Smooth muscle cell (in vitro differentiated cells): Measurements from ENCODE around the gene SPAG17. TPM values are rescaled to one million over a fixed set of nuclear protein-coding genes. Genes with fewer than 3 reads are reported as not detected.

Source experiments
- DNase-seq: peaks from one replicate; lab custom pipeline; 2025; ENCODE audit not compliant: unreplicated experiment; lab: John Stamatoyannopoulos, UW
- H2AFZ ChIP-seq: fragments of 200-600 bp; sonication (generic); 2 replicates; pipeline ENCODE4 v1.6.0; 2016; ENCODE audit warnings: antibody characterized with exemption, low read depth, mild to moderate bottlenecking
- H3F3A ChIP-seq: fragments of 200-600 bp; sonication (generic); 2 replicates; pipeline ENCODE4 v1.6.0; 2017; ENCODE audit warnings: antibody characterized with exemption, low read depth
- H3K27ac ChIP-seq: fragments of 200-600 bp; sonication (generic); 2 replicates; pipeline ENCODE4 v1.5.1; 2016; ENCODE audit warnings: low read depth, mild to moderate bottlenecking
- H3K27me3 ChIP-seq: fragments of 200-600 bp; sonication (generic); 2 replicates; pipeline ENCODE4 v1.6.1; 2016; ENCODE audit warnings: low read depth, mild to moderate bottlenecking
- H3K36me3 ChIP-seq: fragments of 200-600 bp; sonication (generic); 2 replicates; pipeline ENCODE4 v1.5.1; 2016; ENCODE audit warnings: low read depth
- H3K4me1 ChIP-seq: fragments of 200-600 bp; sonication (generic); 2 replicates; pipeline ENCODE4 v1.5.1; 2016; ENCODE audit warnings: low read depth
- H3K4me2 ChIP-seq: fragments of 200-600 bp; sonication (generic); 2 replicates; pipeline ENCODE4 v1.6.0; 2016; ENCODE audit warnings: mild to moderate bottlenecking
- H3K4me3 ChIP-seq: fragments of 200-600 bp; sonication (generic); 2 replicates; pipeline ENCODE4 v1.5.1; 2016; ENCODE audit warnings: mild to moderate bottlenecking
- H3K79me2 ChIP-seq: fragments of 200-600 bp; sonication (generic); 2 replicates; pipeline ENCODE4 v1.6.0; 2016; ENCODE audit warnings: low read depth, mild to moderate bottlenecking
- H3K9ac ChIP-seq: fragments of 200-600 bp; sonication (generic); 2 replicates; pipeline ENCODE4 v1.6.0; 2016; ENCODE audit warnings: low read depth
- H3K9me3 ChIP-seq: fragments of 200-600 bp; sonication (generic); replicated peaks from 2 replicates; pipeline ENCODE4 v1.5.1; 2016; ENCODE audit warnings: low read depth
- H4K20me1 ChIP-seq: fragments of 200-600 bp; sonication (generic); 2 replicates; pipeline ENCODE4 v1.6.0; 2016; ENCODE audit warnings: low read depth
- WGBS: methylation state at CpG from one replicate; pipeline ENCODE4 v1.1.7; 2016; ENCODE audit warnings: low lambda C conversion rate; 5-methylcytosine and 5-hydroxymethylcytosine counted together
- polyA plus RNA-seq: library from polyadenylated mRNA; unstranded; fragments of >200 nt; fragmentation: Nextera tagmentation; extraction: Ambion mirVana; gene quantifications from 2 replicates; pipeline ENCODE4 v1.2.1, GENCODE V29; 2016
- total RNA-seq: library from RNA; depleted of rRNA; stranded (reverse); fragments of >200 nt; gene quantifications from 2 replicates; pipeline ENCODE4 v1.2.3, GENCODE V29; 2014
- TF ChIP-seq, protein P1 (sequence below): fragments of 200-600 bp; sonication (generic); IDR thresholded peaks from 2 replicates; pipeline ENCODE4 v1.5.1; 2017; ENCODE audit warnings: borderline replicate concordance, mild to moderate bottlenecking, antibody characterized with exemption; ENCODE audit not compliant: insufficient read depth, poor library complexity, severe bottlenecking

The SPAG17 gene
- total and polyA plus RNA-seq, 2 experiments from 2014 or later, result 1.1 to 11.1 TPM

DNA sequence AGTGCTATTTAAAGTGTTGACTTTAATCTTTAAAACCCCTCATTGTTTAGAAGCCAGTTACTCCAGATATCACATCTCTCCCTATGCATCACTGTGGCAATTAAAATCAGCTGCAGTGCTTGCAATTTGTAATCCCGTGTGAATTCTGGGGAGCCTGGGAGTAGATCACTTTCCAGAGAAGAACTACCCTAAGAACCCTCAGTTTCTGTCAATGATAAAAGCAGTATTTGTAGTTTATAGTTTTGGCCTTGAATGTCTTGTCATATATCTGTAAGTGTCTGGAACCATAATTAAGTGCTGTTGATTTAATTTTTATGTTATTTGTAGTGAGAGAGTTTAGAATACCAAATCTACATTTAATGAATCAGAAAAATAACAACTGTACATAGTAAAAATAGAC is 5.5 kb upstream of the SPAG17 start:
- Histone ChIP-seq H3K4me1 (peaks cover 3% of the 10 kb centered on the region), H4K20me1 (no peaks in the 10 kb centered on the region), H3K4me2 (no peak overlapping the region), H3K9ac (no peak overlapping the region), H3K9me3 (peaks cover 4% of the 10 kb centered on the region), H3K4me3 (no peak overlapping the region), H2AFZ (no peak overlapping the region), H3F3A (no peaks in the 10 kb centered on the region), H3K79me2 (no peaks in the 10 kb centered on the region), H3K36me3 (peaks cover 3% of the 10 kb centered on the region), H3K27me3 (no peaks in the 10 kb centered on the region), H3K27ac (no peak overlapping the region)
- no peak for DNase-seq
- TF ChIP-seq, protein P1, sequence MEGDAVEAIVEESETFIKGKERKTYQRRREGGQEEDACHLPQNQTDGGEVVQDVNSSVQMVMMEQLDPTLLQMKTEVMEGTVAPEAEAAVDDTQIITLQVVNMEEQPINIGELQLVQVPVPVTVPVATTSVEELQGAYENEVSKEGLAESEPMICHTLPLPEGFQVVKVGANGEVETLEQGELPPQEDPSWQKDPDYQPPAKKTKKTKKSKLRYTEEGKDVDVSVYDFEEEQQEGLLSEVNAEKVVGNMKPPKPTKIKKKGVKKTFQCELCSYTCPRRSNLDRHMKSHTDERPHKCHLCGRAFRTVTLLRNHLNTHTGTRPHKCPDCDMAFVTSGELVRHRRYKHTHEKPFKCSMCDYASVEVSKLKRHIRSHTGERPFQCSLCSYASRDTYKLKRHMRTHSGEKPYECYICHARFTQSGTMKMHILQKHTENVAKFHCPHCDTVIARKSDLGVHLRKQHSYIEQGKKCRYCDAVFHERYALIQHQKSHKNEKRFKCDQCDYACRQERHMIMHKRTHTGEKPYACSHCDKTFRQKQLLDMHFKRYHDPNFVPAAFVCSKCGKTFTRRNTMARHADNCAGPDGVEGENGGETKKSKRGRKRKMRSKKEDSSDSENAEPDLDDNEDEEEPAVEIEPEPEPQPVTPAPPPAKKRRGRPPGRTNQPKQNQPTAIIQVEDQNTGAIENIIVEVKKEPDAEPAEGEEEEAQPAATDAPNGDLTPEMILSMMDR, result no peak
- WGBS, result 79% methylated on average over 1 of the region's 1 CpG

DNA sequence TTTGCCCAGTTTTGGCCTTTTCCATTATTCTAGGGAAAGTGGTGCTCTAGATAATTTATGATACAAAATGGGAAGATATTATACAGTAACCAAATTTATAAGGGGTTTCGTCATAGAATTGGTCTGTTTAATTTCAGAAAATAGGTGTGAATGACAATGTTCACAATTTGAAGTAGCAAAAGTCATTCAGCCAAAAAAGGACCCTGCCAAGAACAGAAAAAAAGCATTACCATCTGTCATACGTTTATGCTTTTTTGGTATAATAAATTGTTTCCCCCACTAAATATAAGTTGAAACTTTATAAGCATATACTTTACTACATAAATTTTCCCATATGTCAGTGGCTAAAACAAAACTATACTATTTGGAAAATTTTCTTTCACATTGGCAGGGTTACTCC is 4.5 kb upstream of the SPAG17 start:
- Histone ChIP-seq H2AFZ (no peak overlapping the region), H3K27ac (no peak overlapping the region), H3K9me3 (peaks cover 4% of the 10 kb centered on the region), H3K4me3 (no peak overlapping the region), H3K36me3 (peaks cover 3% of the 10 kb centered on the region), H3K27me3 (no peaks in the 10 kb centered on the region), H3K4me1 (peaks cover 4% of the 10 kb centered on the region), H3K9ac (no peak overlapping the region), H3F3A (no peaks in the 10 kb centered on the region), H4K20me1 (no peaks in the 10 kb centered on the region), H3K4me2 (no peak overlapping the region), H3K79me2 (no peaks in the 10 kb centered on the region)
- no peak for DNase-seq
- 69% methylated on average over 2 of the region's 2 CpGs for WGBS
- TF ChIP-seq, protein P1, result no peak

DNA sequence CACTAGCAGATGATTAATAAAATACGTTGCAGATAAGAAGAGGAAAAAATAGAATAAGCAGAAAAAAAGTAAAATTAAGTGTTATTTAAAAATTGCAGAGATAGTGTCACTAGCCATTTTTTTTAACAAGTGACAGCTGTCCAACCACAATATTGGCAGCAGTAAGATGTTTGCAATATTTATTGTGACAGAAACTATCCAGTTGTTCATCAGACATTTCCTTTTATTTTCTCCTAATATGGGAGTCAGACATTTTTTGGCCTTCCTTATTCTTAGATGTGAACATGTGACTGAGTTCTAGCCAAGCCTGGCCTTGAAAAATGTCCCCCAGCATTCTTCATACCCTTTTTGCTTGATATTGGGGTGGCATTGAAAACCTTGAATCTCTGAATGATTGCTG is 3.4 kb upstream of the SPAG17 start:
- Histone ChIP-seq H3K27ac (no peak overlapping the region), H3K9me3 (peaks cover 4% of the 10 kb centered on the region), H3K27me3 (no peaks in the 10 kb centered on the region), H4K20me1 (no peaks in the 10 kb centered on the region), H3K9ac (no peak overlapping the region), H3K79me2 (no peaks in the 10 kb centered on the region), H3K4me2 (no peak overlapping the region), H3K36me3 (peaks cover 3% of the 10 kb centered on the region), H3F3A (no peaks in the 10 kb centered on the region), H2AFZ (no peak overlapping the region), H3K4me3 (no peak overlapping the region), H3K4me1 (peaks cover 4% of the 10 kb centered on the region)
- TF ChIP-seq, protein P1, result no peak
- WGBS, result 88% methylated on average over 1 of the region's 1 CpG
- DNase-seq, result no peak

DNA sequence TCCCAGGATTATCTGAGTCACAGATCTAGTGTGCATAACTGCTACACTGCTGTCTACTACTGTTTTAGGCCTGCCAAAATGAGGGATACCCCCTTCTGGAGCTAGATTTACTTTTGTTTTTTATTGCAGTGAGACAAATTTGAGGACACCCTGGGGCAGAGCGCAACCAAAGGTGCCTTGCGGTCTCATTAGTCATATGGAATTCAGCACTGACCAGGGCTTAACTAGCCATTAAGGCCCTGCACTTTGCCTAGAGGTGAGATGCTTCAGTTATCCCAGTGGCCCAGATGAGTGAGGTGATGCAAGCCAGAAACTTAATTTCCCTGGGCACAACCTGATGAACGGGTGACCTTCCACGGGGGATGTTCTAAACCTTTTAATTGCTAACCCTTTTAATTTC is 998 bp upstream of the SPAG17 start:
- H3K79me2 ChIP-seq, result no peaks in the 10 kb centered on the region
- H3K36me3 ChIP-seq, result no peaks in the 10 kb centered on the region
- peaks cover 4% of the 10 kb centered on the region for H3K4me1 ChIP-seq
- no peaks in the 10 kb centered on the region for H4K20me1 ChIP-seq
- no peak overlapping the region for H3K27ac ChIP-seq
- no peaks in the 10 kb centered on the region for H3K27me3 ChIP-seq
- no peaks in the 10 kb centered on the region for H3K9me3 ChIP-seq
- no peak overlapping the region for H3K4me3 ChIP-seq
- H3K9ac ChIP-seq, result no peak overlapping the region
- DNase-seq, result no peak
- no peak overlapping the region for H2AFZ ChIP-seq
- TF ChIP-seq, protein P1, result no peak
- H3K4me2 ChIP-seq, result no peak overlapping the region
- no peaks in the 10 kb centered on the region for H3F3A ChIP-seq
- WGBS, result 75% methylated on average over 4 of the region's 4 CpGs
